HG02870 (cell line): ENCODE results near the gene ATG13.

Source experiments
- ATAC-seq: cut with Tn5 transposase; IDR thresholded peaks from one replicate; pipeline ENCODE4 v1.9.1; 2021; ENCODE audit warnings: mild to moderate bottlenecking, moderate library complexity; ENCODE audit not compliant: unreplicated experiment

ATG13 gene

GRCh38 chr11:46604796-46605195, 12.6 kb upstream of the ATG13 start:
- ATAC-seq: no peak

DNA sequence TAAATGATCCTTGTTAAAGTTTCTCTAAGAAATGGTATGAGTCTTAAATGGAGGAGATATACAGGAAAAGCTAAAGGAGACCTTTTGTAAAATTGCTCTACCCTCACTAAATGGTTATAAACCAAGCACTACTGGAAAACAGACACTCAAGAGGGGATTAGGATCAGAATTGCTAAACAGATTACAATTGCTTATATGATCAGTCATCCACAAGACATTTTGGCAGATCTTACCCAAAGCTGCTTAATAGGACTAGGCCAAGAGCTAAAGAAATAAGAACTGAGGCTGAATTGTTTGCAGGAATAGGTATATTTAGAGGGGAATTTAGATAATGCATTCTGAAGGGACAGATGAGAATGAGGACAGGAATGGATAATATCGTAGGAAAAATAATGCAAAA, 9.8 kb upstream of the ATG13 start:
- ATAC-seq: no peak

DNA sequence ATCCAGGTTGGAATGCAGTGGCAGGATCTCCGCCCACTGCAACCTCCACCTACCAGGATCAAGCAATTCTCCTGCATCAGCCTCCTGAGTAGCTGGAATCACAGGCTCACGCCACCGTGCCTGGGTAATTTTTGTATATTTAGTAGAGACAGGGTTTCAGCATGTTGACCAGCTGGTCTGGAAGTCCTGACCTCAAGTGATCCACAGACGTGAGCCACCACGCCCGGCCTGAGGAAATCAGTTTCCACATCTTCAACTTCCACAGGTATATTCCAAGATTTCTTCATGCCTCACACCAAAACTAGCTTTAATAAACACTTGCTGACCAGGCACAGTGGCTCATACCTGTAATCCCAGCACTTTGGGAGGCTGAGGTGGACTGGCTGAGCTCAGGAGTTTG, 8.0 kb upstream of the ATG13 start:
- no peak for ATAC-seq

DNA sequence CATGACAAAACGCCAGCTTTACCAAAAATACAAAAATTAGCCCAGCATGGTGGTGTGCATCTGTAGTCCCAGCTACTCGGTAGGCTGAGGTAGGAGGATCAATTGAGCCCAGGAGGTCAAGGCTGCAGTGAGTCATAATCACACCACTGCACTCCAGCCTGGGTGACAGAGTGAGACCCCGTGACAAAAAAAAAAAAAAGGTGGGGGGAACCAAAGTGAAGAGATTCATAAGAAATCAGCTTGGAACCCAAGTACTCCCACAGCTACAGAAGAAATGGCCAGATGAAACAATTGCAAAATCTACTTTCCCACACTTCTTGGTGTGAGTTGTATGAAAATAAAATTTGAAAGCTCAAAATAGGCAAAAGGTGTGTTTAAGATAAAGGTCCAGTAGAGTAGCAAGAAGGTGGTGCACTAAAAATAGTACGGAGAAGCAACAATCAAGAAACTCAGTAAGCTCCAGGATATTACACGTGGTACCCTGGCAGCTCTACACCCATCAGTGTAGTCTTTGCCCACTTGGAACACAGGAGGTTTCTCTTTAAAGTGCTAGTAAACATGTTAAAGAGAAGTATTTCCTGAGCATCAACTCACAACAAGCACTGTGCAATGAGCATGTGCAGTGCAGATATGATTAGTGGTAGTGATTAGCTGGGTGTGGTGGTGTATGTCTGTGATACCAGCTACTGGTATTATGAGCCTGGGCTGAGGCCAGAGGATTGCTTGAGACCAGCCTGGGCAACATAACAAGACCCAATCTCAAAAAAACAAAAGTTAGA, 5.6 kb upstream of the ATG13 start:
- ATAC-seq: no peak

- ATAC-seq: no peak
Measured at GRCh38 chr11:46612326-46612725, 5.0 kb upstream of the ATG13 start.

DNA sequence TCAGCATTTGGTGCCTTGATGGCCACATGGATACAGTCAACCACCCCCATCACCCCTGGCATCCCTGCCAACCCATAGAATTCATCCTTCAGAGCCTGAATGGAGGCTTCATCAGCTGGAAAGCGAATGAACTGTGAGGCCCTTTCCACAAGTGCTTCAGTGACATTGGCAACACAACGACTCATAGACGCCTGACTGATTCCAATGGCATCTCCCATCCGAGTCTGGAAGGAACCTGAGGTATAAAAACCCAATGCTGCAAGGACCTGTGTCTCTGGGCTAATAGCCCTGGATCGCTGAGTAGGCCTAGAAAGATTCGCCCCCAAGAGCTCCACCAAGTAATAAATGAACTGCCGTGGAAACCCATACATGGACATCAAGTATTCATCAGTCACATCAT, 1.6 kb upstream of the ATG13 start:
- no peak for ATAC-seq

- peak; percentile 3 for ATAC-seq
Measured at GRCh38 chr11:46616551-46617133, 711 bp upstream of the ATG13 start.

- no peak for ATAC-seq
Measured at GRCh38 chr11:46617972-46618314, 590 bp downstream of the ATG13 start.

DNA sequence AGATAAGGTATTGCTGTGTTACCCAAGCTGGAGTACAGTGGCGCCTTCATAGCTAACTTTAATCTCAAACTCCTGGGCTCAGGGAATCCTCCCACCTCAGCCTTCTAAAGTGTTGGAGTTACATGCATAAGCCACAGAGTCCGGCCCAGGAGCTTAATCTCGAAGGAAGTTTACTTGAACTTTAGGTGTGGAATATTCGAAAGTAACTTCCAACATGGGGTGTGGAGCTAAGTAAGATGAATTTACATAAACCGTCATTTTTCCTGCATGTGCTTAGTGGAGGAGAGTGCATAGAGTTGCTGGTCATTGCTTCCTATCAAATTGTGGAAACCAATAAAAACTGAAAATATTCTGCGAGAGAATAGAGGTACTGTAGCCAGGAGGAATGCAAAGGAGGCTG, 1.5 kb downstream of the ATG13 start:
- no peak for ATAC-seq

GRCh38 chr11:46625406-46625805, 8.1 kb downstream of the ATG13 start:
- ATAC-seq: no peak

DNA sequence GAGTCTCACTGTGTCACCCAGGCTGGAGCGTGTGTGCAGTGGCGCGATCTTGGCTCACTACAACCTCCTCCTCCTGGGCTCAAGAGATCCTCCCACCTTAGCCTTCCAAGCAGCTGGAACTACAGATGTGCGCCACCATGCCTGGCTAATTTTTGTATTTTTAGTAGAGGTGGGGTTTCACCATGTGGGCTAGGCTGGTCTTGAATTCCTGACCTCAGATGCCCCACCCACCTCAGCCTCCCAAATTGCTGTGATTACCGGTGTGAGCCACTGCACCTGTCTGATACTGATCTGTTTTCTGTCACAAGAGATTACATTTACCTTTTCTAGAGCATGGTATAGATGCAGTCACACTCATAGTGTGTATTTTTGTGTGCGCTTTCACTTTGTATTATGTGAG, 11.6 kb downstream of the ATG13 start:
- ATAC-seq: no peak

DNA sequence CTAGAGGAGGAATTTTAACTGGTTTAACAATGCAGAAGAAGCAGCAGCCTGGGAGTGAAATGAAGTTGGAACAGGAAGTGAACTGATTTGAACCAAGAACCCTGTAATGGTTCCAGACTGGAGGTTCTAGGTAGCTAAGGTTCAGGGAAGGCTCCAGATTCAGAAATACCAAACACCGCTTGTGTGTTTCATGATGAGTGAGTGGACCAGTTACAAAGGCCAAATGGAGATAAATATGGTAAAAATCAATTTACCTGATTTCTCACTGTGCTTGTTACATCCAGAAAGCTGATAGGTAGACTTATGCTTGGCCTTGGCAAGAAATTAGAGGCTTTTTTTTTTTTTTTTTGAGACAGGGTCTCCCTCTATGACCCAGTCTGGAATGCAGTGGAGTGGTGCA, 12.9 kb downstream of the ATG13 start:
- ATAC-seq: no peak

GRCh38 chr11:46631676-46632075, 14.3 kb downstream of the ATG13 start:
- ATAC-seq: no peak

- ATAC-seq: no peak
Measured at GRCh38 chr11:46632502-46632901, 15.1 kb downstream of the ATG13 start.

DNA sequence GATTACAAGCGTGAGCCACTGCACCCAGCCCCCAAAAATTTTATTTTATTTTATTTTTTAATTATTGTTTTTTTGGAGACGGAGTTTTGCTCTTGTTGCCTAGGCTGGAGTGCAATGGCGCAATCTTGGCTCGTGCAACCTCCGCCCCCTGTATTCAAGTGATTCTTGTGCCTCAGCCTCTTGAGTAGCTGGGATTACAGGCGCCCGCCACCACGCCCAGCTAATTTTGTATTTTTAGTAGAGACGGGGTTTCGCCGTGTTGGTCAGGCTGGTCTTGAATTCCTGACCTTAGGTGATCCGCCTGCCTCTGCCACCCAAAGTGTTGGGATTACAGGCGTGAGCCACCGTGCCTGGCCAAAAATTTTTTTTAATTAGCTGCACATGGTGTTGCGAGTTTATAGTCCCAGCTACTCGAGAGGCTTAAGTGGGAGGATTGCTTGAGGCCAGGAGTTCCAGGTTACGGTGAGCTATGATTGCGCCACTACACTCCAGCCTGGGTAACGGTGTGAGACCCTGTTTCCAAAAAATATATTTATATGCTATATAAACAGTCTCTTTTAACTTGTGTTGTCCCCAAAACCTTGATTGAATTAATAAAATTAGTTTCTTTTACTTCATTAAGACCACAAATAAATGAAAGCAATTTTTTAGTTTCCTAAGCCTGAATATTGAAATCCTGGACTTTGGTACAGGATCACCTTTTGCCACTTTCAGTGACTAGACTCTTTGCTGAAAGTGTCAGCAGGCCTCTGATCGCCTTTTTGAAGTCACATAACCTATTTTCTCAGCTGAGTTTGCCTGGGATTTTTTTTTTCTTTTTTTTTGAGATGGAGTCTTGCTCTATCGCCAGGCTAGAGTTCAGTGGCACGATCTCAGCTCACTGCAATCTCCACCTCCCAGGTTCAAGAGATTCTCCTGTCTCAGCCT, 16.2 kb downstream of the ATG13 start:
- no peak for ATAC-seq

- ATAC-seq: no peak
Measured at GRCh38 chr11:46635557-46636139, 18.3 kb downstream of the ATG13 start.

DNA sequence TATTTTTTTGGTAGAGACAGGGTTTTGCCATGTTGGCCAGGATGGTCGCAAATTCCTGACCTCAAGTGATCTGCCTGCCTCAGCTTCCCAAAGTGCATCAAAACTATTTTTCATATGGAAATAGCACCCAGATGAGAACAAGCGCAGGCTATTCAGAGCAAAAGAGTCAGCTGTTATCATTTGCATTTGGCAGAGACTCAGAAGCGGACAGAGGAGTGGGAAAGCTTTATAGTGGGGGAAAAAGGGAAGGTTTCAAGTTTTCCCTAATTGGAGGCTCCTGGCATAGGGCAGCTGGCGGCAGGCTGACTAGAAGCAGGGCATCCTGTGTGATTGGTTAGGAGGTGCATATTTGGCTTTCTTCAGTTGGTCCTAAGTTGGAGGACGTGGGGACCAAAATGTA, 20.2 kb downstream of the ATG13 start:
- no peak for ATAC-seq

GRCh38 chr11:46639197-46639839, 22.0 kb downstream of the ATG13 start:
- no peak for ATAC-seq

DNA sequence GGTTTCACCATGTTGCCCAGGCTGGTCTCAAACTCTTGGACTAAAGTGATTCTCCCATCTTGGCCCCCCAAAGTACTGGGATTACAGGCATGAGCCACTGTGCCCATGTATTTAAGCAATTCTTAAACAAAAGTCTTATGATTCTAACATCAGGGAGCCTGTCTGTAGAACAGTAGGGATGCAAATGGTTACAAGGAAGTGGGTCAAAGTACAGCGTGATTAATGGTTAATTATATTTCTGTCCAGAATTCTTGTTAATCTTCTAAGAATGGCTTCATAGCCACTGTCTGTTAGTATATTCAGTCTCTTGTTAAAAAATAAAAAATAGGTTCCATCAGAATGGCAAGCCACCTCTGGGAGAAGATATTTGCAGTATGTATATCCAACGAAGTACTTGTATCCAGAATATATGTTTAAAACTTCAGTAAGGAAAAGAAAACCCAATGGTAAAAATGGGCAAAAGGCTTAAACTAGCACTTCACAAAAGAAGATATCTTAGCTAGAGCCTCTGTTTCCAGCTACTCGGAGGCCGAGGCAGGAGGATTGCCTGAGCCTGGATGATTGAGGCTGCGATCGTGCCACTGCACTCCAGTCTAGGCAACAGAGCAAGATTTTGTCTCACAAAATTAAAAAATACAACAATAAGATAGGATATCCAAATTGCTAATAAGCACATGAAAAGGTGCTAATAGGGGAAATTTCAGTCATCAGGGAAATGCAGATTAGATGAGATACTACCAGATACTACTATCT, 22.9 kb downstream of the ATG13 start:
- ATAC-seq: no peak

- no peak for ATAC-seq
Measured at GRCh38 chr11:46641639-46642038, 24.3 kb downstream of the ATG13 start.
